Stomach (tissue), 4 donors: ENCODE measurements around the gene PKD2.
A peak's percentile ranks its signal among the peaks of the same experiment; 100 is the strongest.

ENCODE experiments used
- EP300 ChIP-seq: sonication (generic); formaldehyde crosslinking; IDR thresholded peaks from one replicate; pipeline ENCODE4 v1.6.1; 2017; ENCODE audit warnings: antibody characterized with exemption
- POLR2A ChIP-seq, 4 donors: fragments of 450-650 bp; IDR thresholded peaks; one replicate each; pipeline ENCODE4 v1.6.1; 2016; ENCODE audit warnings: antibody characterized with exemption in 4 of 4, control low read depth in 2 of 4, mild to moderate bottlenecking in 1 of 4, moderate library complexity in 1 of 4
- POLR2AphosphoS5 ChIP-seq, 3 donors: sonication (generic); formaldehyde crosslinking; IDR thresholded peaks; one replicate each; pipeline ENCODE4 v1.6.1; 2016; ENCODE audit warnings: antibody characterized with exemption in 3 of 3
- TF ChIP-seq, protein P1 (sequence below), 7 experiments: fragments of 450-650 bp in 4 of 7; fragments of 200-600 bp in 3 of 7; sonication (generic) in 3 of 7; IDR thresholded peaks; one replicate each; pipeline ENCODE4 v1.5.1; 2016 to 2019; ENCODE audit warnings: antibody characterized with exemption in 7 of 7, control low read depth in 2 of 7, mild to moderate bottlenecking in 1 of 7

GRCh38 chr4:88033309-88033708 lies 25.9 kb downstream of the PKD2 start:
- TF ChIP-seq EP300 (no peak), POLR2AphosphoS5 (IDR thresholded peaks at IDR 0.05) (no peak), POLR2A (IDR thresholded peaks at IDR 0.05) (no peak)
- TF ChIP-seq, protein P1, sequence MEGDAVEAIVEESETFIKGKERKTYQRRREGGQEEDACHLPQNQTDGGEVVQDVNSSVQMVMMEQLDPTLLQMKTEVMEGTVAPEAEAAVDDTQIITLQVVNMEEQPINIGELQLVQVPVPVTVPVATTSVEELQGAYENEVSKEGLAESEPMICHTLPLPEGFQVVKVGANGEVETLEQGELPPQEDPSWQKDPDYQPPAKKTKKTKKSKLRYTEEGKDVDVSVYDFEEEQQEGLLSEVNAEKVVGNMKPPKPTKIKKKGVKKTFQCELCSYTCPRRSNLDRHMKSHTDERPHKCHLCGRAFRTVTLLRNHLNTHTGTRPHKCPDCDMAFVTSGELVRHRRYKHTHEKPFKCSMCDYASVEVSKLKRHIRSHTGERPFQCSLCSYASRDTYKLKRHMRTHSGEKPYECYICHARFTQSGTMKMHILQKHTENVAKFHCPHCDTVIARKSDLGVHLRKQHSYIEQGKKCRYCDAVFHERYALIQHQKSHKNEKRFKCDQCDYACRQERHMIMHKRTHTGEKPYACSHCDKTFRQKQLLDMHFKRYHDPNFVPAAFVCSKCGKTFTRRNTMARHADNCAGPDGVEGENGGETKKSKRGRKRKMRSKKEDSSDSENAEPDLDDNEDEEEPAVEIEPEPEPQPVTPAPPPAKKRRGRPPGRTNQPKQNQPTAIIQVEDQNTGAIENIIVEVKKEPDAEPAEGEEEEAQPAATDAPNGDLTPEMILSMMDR (IDR thresholded peaks at IDR 0.05) = peak in 5 of 7 experiments; percentile 51 to 74 (median 64)
